ENCODE results near the gene XYLT1.

Gene XYLT1

DNA sequence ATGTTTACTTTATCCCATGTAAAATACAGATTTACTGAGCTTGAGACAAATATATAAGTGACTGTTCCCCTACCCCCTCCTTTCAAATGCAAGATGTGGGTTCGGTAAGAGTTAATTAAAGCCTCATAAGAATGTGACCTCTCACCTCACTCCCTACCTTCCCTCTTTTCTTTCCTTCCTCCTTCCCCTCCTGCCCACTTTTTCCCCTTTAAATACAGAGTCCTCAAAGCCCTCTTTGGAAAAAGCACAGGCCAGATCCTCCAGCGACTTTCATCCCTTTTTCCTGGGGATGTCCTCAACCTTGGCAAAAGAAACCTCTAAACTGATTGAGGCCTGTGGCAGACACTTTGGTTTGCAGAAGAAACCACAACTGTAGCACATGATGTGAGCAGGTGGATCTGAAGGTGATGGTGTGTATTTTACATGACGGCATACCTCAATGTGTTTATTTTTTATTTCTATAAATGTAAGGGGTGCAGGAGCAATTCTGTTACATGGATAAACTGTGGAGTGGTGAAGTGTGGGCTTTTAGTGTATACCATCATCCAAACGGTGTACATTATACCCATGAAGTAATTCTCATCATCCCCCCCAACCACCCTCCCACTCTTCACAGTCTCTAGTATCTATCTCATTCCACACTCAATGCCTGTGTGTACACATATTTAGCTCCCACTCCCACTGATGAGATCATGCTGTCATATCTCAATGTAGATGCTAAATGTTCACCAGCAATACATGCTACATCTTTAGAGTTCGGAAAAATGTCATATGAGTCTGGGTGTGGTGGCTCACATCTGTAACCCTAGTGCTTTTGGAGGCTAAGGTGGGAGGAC lies 77.7 kb downstream of the XYLT1 start:
- DNase-seq: no peak

DNA sequence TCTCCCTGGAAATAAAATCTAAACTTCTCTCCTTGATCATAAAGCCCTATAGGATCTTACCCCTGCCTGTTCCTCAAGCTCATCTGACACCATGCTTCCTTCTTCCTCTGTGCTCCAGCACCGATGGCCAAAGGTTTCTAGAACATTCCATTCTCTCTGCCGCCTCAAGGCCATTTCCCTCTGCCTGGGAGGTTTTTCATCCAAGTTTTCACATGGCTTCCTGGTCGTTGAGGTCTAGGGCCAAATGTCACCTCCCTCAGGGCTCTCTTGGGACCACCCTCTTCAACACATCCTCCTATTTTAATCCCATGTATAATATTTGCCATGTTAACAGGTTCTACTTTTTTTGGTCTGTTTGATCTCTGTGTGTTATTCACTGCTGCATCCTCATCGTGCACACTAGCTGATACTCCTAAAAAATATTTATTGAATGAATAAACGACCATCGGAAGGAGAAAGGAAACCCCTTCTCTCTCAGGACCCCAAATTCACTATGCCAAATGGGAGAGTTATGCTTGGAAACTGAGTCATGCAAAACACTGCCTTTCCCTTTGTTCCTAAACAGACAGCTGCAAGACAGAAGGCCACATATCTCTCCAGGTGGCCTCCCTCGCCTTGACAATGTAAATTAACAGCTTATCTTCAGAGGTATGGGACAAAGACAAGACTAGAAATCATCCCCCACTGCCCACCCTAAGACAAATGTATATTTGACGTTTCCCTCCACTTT lies 78.5 kb downstream of the XYLT1 start:
- no peak for DNase-seq

- no peak for DNase-seq
These were observed 79.0 kb downstream of the XYLT1 start for GRCh38 chr16:17391715-17392114.

- no peak for DNase-seq
These were observed 81.4 kb downstream of the XYLT1 start for GRCh38 chr16:17389384-17389783.

DNA sequence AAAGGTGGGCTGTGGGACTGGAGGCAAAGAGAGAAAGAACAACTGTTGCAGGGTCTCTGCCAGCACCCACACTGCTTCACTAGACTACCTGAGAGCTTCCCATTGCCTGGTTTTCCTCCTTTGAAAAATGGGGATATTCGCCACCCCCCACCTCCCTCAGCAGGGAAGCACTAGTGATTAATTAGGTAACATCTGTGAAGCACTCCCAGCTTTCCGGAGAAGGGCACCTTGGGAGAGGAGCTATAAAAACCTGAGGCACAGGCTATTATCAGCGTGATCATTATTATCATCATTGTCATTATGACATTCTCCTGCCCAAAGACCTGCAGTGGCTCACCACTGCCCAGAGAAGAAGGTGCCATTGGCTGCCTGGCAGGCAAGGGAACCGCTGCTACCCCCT lies 83.5 kb downstream of the XYLT1 start:
- DNase-seq: no peak

DNA sequence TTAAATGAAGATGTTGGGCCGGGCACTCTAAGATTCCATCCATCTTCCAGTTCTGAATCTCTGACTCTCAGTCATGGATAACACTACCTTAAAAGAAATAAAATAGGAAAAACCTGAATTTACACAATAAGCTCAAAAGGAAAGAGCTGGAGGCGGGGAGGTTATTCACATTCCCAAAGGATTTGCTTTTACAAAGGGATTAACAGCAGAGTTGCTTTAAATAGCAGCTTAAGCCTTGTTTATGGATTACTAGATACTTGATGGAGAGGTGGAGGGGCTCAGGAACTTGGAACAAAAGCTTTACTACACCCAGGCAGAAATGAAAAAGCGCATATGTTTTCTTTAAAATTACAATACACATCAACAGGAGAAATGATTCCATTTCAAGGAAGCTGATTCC lies 84.5 kb downstream of the XYLT1 start:
- DNase-seq: no peak

DNA sequence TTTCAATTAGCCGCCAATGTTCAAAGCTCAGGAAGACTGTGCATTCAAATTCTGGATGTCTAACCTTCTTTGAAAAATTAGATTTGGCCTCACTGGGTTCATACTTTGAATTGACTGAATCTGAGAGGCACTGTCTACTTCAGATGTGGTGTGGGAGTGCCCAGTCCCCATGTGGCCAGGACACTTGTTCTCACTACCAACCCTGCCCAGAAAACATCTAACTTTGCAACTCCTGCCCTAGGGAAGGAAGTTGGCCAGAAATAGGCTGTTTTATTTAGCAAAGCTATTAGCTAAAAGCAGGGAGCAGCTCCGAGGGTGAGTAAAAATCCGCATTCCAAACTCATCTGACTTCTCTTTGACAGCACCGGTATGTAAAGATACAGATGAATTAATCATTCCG lies 86.3 kb downstream of the XYLT1 start:
- no peak for DNase-seq

GRCh38 chr16:17382949-17383863 lies 87.6 kb downstream of the XYLT1 start:
- no peak for DNase-seq

DNA sequence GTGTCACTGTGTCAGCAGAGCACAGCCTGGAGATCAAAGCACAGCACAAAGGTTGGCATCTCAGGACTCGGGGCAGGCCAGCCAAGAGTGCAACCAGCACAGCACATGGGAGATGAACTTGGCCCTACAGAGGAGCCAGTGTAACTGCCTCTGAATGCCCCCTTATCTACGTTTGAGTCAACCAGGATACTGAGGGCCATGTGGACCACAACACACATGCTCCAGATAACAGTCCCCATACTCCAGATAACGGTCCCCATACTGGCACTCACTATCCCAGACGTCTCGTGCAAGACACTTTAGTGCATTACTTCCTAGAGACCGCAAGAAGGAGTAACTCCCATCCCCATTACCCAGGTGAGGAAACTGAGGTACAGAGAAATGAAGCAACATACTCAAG lies 88.2 kb downstream of the XYLT1 start:
- DNase-seq: no peak

DNA sequence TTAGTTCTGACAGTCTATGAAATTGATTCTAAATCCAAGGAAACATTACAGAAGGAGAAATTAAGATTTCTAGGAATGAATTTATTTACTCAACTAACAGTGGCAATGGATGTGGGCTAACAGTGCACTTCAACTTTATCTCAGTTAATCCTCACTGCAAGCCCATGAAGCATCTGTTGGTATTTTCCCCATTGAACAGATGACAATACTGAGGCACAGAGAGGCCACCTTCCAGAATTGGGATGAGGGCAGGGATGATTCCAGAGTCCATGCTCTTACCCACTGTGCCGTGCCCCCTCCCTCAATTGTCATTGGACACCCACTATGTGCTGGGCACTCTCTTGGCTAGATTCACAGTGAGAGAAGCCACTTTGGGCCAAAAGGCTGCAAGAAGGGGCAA lies 89.0 kb downstream of the XYLT1 start:
- no peak for DNase-seq

- no peak for DNase-seq
These were observed 90.1 kb downstream of the XYLT1 start for GRCh38 chr16:17380613-17381012.

- no peak for DNase-seq
These were observed 91.6 kb downstream of the XYLT1 start for GRCh38 chr16:17379121-17379571.

DNA sequence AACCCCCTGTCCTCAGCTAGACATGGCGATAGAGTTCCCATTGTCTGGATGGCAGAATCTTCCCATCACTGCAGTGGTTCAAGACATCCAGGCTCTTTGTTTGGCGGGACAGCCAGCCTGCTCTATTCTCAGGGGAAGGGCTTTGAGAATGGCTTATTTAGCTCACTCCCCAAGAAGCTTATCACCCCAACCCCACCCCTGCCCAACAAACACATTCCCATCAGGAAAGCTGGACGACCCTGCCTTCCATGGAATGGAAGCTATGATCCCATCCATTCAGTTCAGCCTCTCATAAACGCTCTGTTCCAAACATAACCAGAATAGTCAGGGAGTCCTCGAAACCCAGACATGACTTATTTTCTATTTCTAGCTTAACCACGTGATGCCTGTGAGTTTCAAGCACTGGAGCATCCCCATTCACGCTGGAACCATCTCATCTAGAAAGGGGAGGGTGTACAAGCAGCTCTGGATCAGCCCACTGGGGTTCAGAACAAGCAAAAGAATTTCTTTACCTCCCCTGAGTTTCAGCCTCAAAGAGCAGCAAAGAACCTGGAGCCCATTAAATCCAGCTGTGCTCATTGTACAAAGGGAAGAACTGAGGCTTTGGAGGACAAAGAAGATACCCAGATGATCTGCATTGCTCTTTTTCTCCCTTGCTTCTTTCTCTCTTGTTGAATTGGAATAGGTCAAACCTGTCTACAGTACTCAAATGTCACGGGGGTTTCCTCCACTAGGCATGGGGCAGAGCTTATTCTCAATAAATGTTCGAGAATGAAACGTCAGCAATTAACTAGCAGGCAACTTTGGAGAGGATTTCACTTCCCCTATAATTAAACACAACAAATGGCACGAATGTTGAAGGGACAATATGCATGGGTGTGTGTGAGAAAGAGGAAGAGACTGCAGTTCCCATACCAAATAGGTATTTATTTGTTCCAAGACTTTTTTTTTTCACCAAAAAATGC lies 93.1 kb downstream of the XYLT1 start:
- DNase-seq: no peak

DNA sequence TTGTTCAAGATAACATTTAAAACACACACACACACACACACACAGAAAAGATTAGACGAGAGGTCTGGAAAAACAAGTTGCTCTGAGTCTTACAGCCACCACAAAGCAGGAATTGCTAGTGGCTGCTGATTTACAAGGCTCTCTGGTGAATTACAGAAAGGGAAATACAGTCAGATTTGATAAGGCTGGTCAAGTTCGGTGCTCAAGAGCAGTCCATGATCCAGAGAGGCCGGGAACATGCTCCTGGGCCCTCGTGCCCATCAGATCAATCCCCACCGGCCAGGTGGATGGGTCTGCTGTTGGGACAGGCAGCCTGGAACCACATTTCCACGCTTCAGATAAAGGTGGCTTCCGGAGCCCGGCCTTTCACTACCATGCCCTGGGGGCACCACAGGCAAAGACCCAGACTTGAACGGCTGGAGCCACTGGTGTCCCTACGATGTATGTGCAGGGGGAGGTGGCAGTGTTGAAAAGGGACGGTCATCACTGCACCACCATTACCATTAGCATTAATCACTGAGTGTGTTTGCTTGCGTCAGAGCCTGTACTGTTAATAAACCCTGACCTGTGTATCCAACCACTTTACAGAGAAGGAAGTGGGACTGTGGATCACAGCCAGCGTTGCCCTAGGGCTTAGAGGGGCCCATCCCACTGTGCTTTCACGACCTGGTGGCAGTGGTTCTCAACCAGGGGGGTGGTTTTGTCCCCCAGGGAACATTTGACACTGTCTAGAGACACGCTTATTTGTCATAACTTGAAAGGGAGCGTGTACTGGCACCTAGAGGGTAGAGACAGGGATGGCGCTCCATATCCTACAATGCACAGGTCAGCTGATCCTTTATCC lies 95.1 kb downstream of the XYLT1 start:
- DNase-seq: no peak

- DNase-seq: no peak
These were observed 96.0 kb downstream of the XYLT1 start for GRCh38 chr16:17374668-17375255.

- no peak for DNase-seq
These were observed 97.2 kb downstream of the XYLT1 start for GRCh38 chr16:17373533-17373932.

GRCh38 chr16:17372386-17372785 lies 98.4 kb downstream of the XYLT1 start:
- no peak for DNase-seq

- DNase-seq: no peak
These were observed 99.5 kb downstream of the XYLT1 start for GRCh38 chr16:17371299-17371698.

GRCh38 chr16:17370731-17371285 lies 100.0 kb downstream of the XYLT1 start:
- no peak for DNase-seq

- DNase-seq: no peak
These were observed 100.5 kb downstream of the XYLT1 start for GRCh38 chr16:17370223-17370707.
